ENCODE results near the gene KRT10. TPM values are rescaled to one million over a fixed set of nuclear protein-coding genes. Genes with fewer than 3 reads are reported as not detected.

Gene KRT10
- total RNA-seq, 1 donor from 2014 or later: 34.1 TPM

GRCh38 chr17:40777971-40778370, 44.4 kb downstream of the KRT10 start:
- intact Hi-C loops (cut with DNase I): no loop called here
- no peak for ATAC-seq
- no peak for DNase-seq (ENCODE audit: low spot score)

GRCh38 chr17:40777459-40777858, 45.0 kb downstream of the KRT10 start:
- DNase-seq (ENCODE audit: low spot score) (no peak), ATAC-seq (no peak)
- intact Hi-C loops (cut with DNase I): no loop called here

- intact Hi-C loops (cut with DNase I): no loop called here
- peak; percentile 65 for ATAC-seq
- DNase-seq (ENCODE audit: low spot score): no peak
Measured at GRCh38 chr17:40775945-40776344, 46.5 kb downstream of the KRT10 start.

DNA sequence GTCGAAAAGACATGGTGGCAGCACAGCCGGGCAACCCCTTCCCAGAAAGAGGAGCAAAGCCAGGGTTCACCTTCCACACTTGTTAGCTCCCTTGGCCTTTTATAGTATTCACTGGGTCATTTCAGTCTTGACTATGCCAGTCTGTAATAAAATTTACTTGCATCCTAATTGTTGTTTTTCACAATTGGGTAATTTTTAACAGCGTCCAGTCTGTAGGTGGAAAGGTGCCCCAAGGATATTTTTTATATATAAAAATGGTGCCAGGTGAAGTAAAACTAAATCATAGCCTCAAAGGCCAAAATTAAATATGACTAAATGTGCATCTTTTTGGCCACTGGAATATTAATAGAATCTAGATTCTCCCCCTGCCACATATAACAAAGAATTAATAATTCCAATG, 50.3 kb downstream of the KRT10 start, which contains the start of gene KRT26:
KRT26 (minus strand) TSS at position 101 of the 400 bp plus-strand sequence; CDS start at position 13, 88 bp downstream.
- DNase-seq (ENCODE audit: low spot score) (no peak), ATAC-seq (no peak)
- intact Hi-C loops (cut with DNase I): no loop called here

Other genes starting within 250 kb of the KRT10 start
- 115 TPM for gene SMARCE1, start 174.8 kb downstream of the KRT10 start, total RNA-seq
- gene KRT222, start 157.4 kb downstream of the KRT10 start, total RNA-seq: 8.2 TPM
- gene KRT24, start 118.9 kb downstream of the KRT10 start, total RNA-seq: 0.53 TPM
- not detected for gene KRT25, start 67.3 kb downstream of the KRT10 start, total RNA-seq
- gene KRT26, start 50.4 kb downstream of the KRT10 start, total RNA-seq: not detected
- 1.2 TPM for gene KRT27, start 40.1 kb downstream of the KRT10 start, total RNA-seq
- gene KRT28, start 22.7 kb downstream of the KRT10 start, total RNA-seq: not detected
- gene KRT12, start 44.6 kb upstream of the KRT10 start, total RNA-seq: not detected
- gene KRT20, start 62.6 kb upstream of the KRT10 start, total RNA-seq: not detected
- 0.53 TPM for gene KRT23, start 115.0 kb upstream of the KRT10 start, total RNA-seq
- gene KRT39, start 144.3 kb upstream of the KRT10 start, total RNA-seq: not detected
- gene KRT40, start 161.7 kb upstream of the KRT10 start, total RNA-seq: not detected
- gene KRTAP3-3, start 171.6 kb upstream of the KRT10 start, total RNA-seq: not detected
- gene KRTAP3-2, start 177.3 kb upstream of the KRT10 start, total RNA-seq: not detected
- not detected for gene KRTAP3-1, start 186.5 kb upstream of the KRT10 start, total RNA-seq
- gene KRTAP1-5, start 204.6 kb upstream of the KRT10 start, total RNA-seq: not detected
- not detected for gene KRTAP1-4, start 207.6 kb upstream of the KRT10 start, total RNA-seq
- gene KRTAP1-3, start 212.3 kb upstream of the KRT10 start, total RNA-seq: not detected
- gene KRTAP1-1, start 218.8 kb upstream of the KRT10 start, total RNA-seq: not detected
- gene KRTAP2-1, start 224.7 kb upstream of the KRT10 start, total RNA-seq: not detected
- not detected for gene KRTAP2-2, start 232.6 kb upstream of the KRT10 start, total RNA-seq
- not detected for gene KRTAP2-3, start 237.5 kb upstream of the KRT10 start, total RNA-seq
- gene KRTAP2-4, start 243.3 kb upstream of the KRT10 start, total RNA-seq: not detected

Data from sciatic nerve (tissue), 2 donors.